Endothelial cell of umbilical vein (primary cell): Measurements from ENCODE around the gene XIRP2. TPM values are rescaled to one million over a fixed set of nuclear protein-coding genes. Genes with fewer than 3 reads are reported as not detected.

Experiments used
- BruUV-seq: library from RNA; stranded (reverse); fragments of 400-500 nt; replicated peaks from 2 replicates; lab custom pipeline; 2021; lab: Mats Ljungman, UMichigan
- CTCF ChIA-PET: fragments of 300-600, 350-600 bp; sonication (Branson Sonifier 250); formaldehyde crosslinking; loops from one replicate; lab custom pipeline; 2021; ENCODE audit warnings: antibody characterized with exemption, inconsistent platforms; lab: Charles Lee
- POLR2A ChIA-PET: fragments of 300-600, 350-600 bp; sonication (Branson Sonifier 250); formaldehyde crosslinking; loops from one replicate; lab custom pipeline; 2021; ENCODE audit warnings: antibody characterized with exemption, inconsistent platforms; lab: Charles Lee
- DNase-seq: peaks from one replicate; pipeline ENCODE4 v3.0.0-alpha.2; 2011; ENCODE audit warnings: low read depth, low spot score
- FAIRE-seq: peaks from 2 replicates; lab custom pipeline; 2011; peaks lifted over from hg19 to GRCh38; lab: Jason Lieb, UNC
- H2AFZ ChIP-seq: 2 replicates; pipeline ENCODE4 v1.6.0; 2012; ENCODE audit warnings: low read depth, low read length, control low read depth, inconsistent platforms
- H3K27ac ChIP-seq: 2 replicates; pipeline ENCODE4 v1.5.1; 2011; ENCODE audit warnings: low read depth, mild to moderate bottlenecking, control low read depth, low read length, moderate library complexity; ENCODE audit not compliant: insufficient read depth
- H3K27me3 ChIP-seq, 2 experiments: 2 replicates each; pipeline versions ENCODE4 v1.6.0 to v1.6.1; 2011; ENCODE audit warnings: low read length in 2 of 2, mixed read lengths in 1 of 2; ENCODE audit not compliant: control insufficient read depth in 2 of 2, insufficient read depth in 2 of 2
- H3K36me3 ChIP-seq, 2 experiments: 2 replicates in 1 of 2; 3 replicates in 1 of 2; pipeline ENCODE4 v1.5.1; 2011; ENCODE audit warnings: low read length in 2 of 2, mild to moderate bottlenecking in 1 of 2, moderate library complexity in 1 of 2; ENCODE audit not compliant: control insufficient read depth in 2 of 2, insufficient read depth in 2 of 2; ENCODE audit errors: extremely low read depth in 1 of 2
- H3K4me1 ChIP-seq: 3 replicates; pipeline ENCODE4 v1.5.1; 2011; ENCODE audit warnings: mild to moderate bottlenecking, low read length; ENCODE audit not compliant: control insufficient read depth, insufficient read depth; ENCODE audit errors: extremely low read depth
- H3K4me2 ChIP-seq: 2 replicates; pipeline ENCODE4 v1.6.1; 2011; ENCODE audit warnings: low read length, control low read depth, mixed read lengths; ENCODE audit not compliant: insufficient read depth
- H3K4me3 ChIP-seq, 3 experiments: fragments of 200-600 bp in 1 of 3; sonication (generic), shearing (Covaris generic) in 1 of 3; replicated peaks in 1 of 3; 2 replicates each; pipeline ENCODE4 v1.5.1; 2011 to 2016; ENCODE audit warnings: control low read depth in 3 of 3, low read length in 3 of 3, mild to moderate bottlenecking in 2 of 3, inconsistent platforms in 1 of 3, low read depth in 1 of 3, moderate library complexity in 1 of 3; ENCODE audit not compliant: insufficient read depth in 1 of 3
- H3K79me2 ChIP-seq: 2 replicates; pipeline ENCODE4 v1.6.0; 2012; ENCODE audit warnings: low read length, inconsistent platforms; ENCODE audit not compliant: control insufficient read depth, insufficient read depth
- H3K9ac ChIP-seq: replicated peaks from 2 replicates; pipeline ENCODE3; 2011; ENCODE audit warnings: low read length, control low read depth; ENCODE audit not compliant: insufficient read depth; ENCODE audit errors: extremely low read depth
- H3K9me1 ChIP-seq: replicated peaks from 3 replicates; pipeline ENCODE4 v1.6.0; 2011; ENCODE audit warnings: mild to moderate bottlenecking, low read length; ENCODE audit not compliant: control insufficient read depth, insufficient read depth; ENCODE audit errors: extremely low read depth
- H3K9me3 ChIP-seq: replicated peaks from 2 replicates; pipeline ENCODE4 v1.5.1; 2012; ENCODE audit warnings: low read length, inconsistent platforms; ENCODE audit not compliant: control insufficient read depth, insufficient read depth
- H4K20me1 ChIP-seq: replicated peaks from 2 replicates; pipeline ENCODE3; 2011; ENCODE audit warnings: mild to moderate bottlenecking, low read length; ENCODE audit not compliant: control insufficient read depth, insufficient read depth; ENCODE audit errors: extremely low read depth
- EZH2 ChIP-seq: IDR thresholded peaks from 2 replicates; pipeline ENCODE4 v1.6.1; 2012; ENCODE audit warnings: borderline replicate concordance, low read depth, mild to moderate bottlenecking, moderate library complexity, low read length, inconsistent platforms; ENCODE audit not compliant: severe bottlenecking
- FOS ChIP-seq: IDR thresholded peaks from 2 replicates; pipeline ENCODE4 v1.6.1; 2011; ENCODE audit warnings: mild to moderate bottlenecking, low read length, moderate library complexity, borderline replicate concordance; ENCODE audit not compliant: insufficient read depth
- GATA2 ChIP-seq: IDR thresholded peaks from 2 replicates; pipeline ENCODE4 v1.7.0; 2011; ENCODE audit warnings: low read depth, mild to moderate bottlenecking, moderate library complexity, mixed read lengths, low read length; ENCODE audit not compliant: insufficient read length, insufficient read depth
- JUN ChIP-seq: IDR thresholded peaks from 2 replicates; pipeline ENCODE4 v1.6.1; 2011; ENCODE audit warnings: borderline replicate concordance, low read depth; ENCODE audit not compliant: insufficient read length, insufficient read depth
- MYC ChIP-seq: IDR thresholded peaks from one replicate; pipeline ENCODE4 v1.6.1; 2011; ENCODE audit warnings: mild to moderate bottlenecking, low read depth, low read length
- POLR2A ChIP-seq: IDR thresholded peaks from 2 replicates; pipeline ENCODE4 v1.6.1; 2012; ENCODE audit warnings: low read depth, mild to moderate bottlenecking, control low read depth, low read length
- POLR2AphosphoS5 ChIP-seq: IDR thresholded peaks from 2 replicates; pipeline ENCODE4 v1.6.1; 2012; ENCODE audit warnings: low read depth, mild to moderate bottlenecking, control low read depth, low read length, moderate library complexity; ENCODE audit not compliant: insufficient read depth
- dilution Hi-C: fragments of 300-500 bp; cut with MboI; formaldehyde crosslinking; loops from one replicate; pipeline ENCODE4 v1.15.0; 2019; ENCODE audit warnings: low sequenced_read_pairs; ENCODE audit not compliant: extremely low pct_ligation_motif_present
- intact Hi-C: fragments of 100-400 bp; cut with micrococcal nuclease; formaldehyde crosslinking; loops from one replicate; pipeline ENCODE4 v1.10.0; 2022
- polyA plus RNA-seq, 4 experiments: library from polyadenylated mRNA; depleted of rRNA in 3 of 4; stranded (reverse) in 3 of 4; unstranded in 1 of 4; fragments of >200 nt; gene quantifications; 2 replicates each; pipeline versions ENCODE4 v1.2.1 to v1.2.3, GENCODE V29; 2011 to 2012; ENCODE audit warnings: missing spikeins in 1 of 4
- total RNA-seq: library from RNA; stranded (reverse); gene quantifications from 2 replicates; pipeline ENCODE4 v1.2.3, GENCODE V29; 2021
- TF ChIP-seq, protein P1 (sequence below), 2 donors: IDR thresholded peaks; 1 replicate in 1 of 2; 2 replicates in 1 of 2; pipeline ENCODE4 v1.5.1; 2011; ENCODE audit warnings: low read length in 2 of 2, mild to moderate bottlenecking in 2 of 2, moderate library complexity in 2 of 2, control low read depth in 1 of 2, inconsistent platforms in 1 of 2, low read depth in 1 of 2; ENCODE audit not compliant: insufficient read depth in 1 of 2; ENCODE audit errors: extremely low read depth in 1 of 2
- TF ChIP-seq, protein P2 (sequence below): IDR thresholded peaks from 2 replicates; pipeline ENCODE4 v1.6.1; 2011; ENCODE audit not compliant: insufficient read depth, insufficient read length

The XIRP2 gene
- total and polyA plus RNA-seq, 2 donors (not counting 3 experiments of a cell fraction or from before 2014, with no cell fraction given): 0.08 to 0.66 TPM

GRCh38 chr2:167100506-167100905 is 212.2 kb downstream of the XIRP2 start:
- Histone ChIP-seq H3K27me3 (no peaks in the 10 kb centered on the region), H3K4me2 (no peak overlapping the region), H3K9me1 (no peaks in the 10 kb centered on the region), H3K36me3 (no peaks in the 10 kb centered on the region), H3K9me3 (no peaks in the 10 kb centered on the region), H4K20me1 (no peaks in the 10 kb centered on the region), H3K9ac (no peak overlapping the region), H3K4me1 (no peaks in the 10 kb centered on the region), H3K27ac (no peak overlapping the region), H3K4me3 (no peak overlapping the region), H2AFZ (no peak overlapping the region), H3K79me2 (no peaks in the 10 kb centered on the region)
- no TSS peak for BruUV-seq
- no peak for FAIRE-seq
- dilution Hi-C loops: no loop called here
- ChIA-PET POLR2A (no interaction called here), CTCF (no interaction called here)
- intact Hi-C loops: no loop called here
- TF ChIP-seq POLR2AphosphoS5 (no peak), EZH2 (no peak), POLR2A (no peak)
- TF ChIP-seq, protein P1, sequence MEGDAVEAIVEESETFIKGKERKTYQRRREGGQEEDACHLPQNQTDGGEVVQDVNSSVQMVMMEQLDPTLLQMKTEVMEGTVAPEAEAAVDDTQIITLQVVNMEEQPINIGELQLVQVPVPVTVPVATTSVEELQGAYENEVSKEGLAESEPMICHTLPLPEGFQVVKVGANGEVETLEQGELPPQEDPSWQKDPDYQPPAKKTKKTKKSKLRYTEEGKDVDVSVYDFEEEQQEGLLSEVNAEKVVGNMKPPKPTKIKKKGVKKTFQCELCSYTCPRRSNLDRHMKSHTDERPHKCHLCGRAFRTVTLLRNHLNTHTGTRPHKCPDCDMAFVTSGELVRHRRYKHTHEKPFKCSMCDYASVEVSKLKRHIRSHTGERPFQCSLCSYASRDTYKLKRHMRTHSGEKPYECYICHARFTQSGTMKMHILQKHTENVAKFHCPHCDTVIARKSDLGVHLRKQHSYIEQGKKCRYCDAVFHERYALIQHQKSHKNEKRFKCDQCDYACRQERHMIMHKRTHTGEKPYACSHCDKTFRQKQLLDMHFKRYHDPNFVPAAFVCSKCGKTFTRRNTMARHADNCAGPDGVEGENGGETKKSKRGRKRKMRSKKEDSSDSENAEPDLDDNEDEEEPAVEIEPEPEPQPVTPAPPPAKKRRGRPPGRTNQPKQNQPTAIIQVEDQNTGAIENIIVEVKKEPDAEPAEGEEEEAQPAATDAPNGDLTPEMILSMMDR (IDR thresholded peaks at IDR 0.05; ENCODE audit: extremely low read depth in 1 of 2, insufficient read depth in 1 of 2, low read depth in 1 of 2, low read length in 2 of 2): no peak
- DNase-seq: no peak

DNA sequence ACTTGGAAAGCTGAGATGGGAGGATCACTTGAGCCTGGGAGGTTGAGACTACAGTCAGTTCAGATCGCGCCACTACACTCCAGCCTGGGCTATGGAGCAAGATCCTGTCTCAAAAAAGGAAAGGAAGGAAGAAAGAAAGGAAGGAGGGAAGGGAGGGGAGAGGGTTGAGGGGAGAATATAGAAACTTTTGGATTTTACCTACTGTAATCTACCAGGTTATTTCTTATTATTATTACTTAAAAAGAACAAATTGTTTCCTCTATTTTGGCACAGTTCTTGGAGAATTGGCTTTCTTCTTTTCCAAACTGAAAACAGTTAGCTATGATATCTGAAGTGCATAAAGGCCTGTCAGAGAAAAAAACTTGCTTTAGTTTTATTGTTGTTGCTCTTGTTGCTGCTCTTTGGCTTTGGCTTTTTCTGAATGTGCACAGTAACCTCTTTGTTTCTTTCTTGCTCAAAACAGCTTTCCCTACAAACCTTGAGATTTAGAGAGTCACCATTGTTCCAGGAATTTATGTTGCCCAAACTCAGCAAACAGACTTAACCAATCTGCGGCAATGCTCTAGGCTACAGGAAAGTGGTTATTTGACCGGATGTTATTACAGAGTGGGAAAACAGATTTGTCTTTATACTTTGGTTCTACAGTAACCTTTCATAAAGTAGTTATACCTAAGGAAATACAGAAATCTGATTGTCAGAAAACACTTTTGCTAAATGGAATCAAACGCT is 214.9 kb downstream of the XIRP2 start:
- intact Hi-C loops: no loop called here
- POLR2A ChIA-PET: no interaction called here
- peak; percentile 37 for DNase-seq

More for the DNA sequence above, 214.9 kb downstream of the XIRP2 start:
- CTCF ChIA-PET: no interaction called here
- dilution Hi-C loops: no loop called here
- no TSS peak for BruUV-seq
- Histone ChIP-seq H3K9me3 (no peaks in the 10 kb centered on the region), H3K9ac (no peak overlapping the region), H3K4me2 (no peak overlapping the region), H3K36me3 (no peaks in the 10 kb centered on the region), H4K20me1 (no peaks in the 10 kb centered on the region), H2AFZ (no peak overlapping the region), H3K4me1 (no peaks in the 10 kb centered on the region), H3K9me1 (no peaks in the 10 kb centered on the region), H3K4me3 (no peak overlapping the region), H3K27me3 (no peaks in the 10 kb centered on the region), H3K79me2 (no peaks in the 10 kb centered on the region), H3K27ac (no peak overlapping the region)
- FAIRE-seq: peak; percentile 64
- TF ChIP-seq JUN: no peak
- TF ChIP-seq, protein P1 (IDR thresholded peaks at IDR 0.05; ENCODE audit: extremely low read depth in 1 of 2, insufficient read depth in 1 of 2, low read depth in 1 of 2, low read length in 2 of 2): no peak
- no peak for TF ChIP-seq FOS
- TF ChIP-seq, protein P2, sequence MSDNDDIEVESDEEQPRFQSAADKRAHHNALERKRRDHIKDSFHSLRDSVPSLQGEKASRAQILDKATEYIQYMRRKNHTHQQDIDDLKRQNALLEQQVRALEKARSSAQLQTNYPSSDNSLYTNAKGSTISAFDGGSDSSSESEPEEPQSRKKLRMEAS: no peak
- TF ChIP-seq EZH2: no peak
- TF ChIP-seq POLR2AphosphoS5: no peak
- no peak for TF ChIP-seq MYC
- TF ChIP-seq GATA2: no peak
- no peak for TF ChIP-seq POLR2A
